ENCODE results near the gene WDR77. TPM values are rescaled to one million over a fixed set of nuclear protein-coding genes. Genes with fewer than 3 reads are reported as not detected.

WDR77 gene
- total RNA-seq, 2 donors from 2014 or later, result 24.9 to 40.6 TPM

DNA sequence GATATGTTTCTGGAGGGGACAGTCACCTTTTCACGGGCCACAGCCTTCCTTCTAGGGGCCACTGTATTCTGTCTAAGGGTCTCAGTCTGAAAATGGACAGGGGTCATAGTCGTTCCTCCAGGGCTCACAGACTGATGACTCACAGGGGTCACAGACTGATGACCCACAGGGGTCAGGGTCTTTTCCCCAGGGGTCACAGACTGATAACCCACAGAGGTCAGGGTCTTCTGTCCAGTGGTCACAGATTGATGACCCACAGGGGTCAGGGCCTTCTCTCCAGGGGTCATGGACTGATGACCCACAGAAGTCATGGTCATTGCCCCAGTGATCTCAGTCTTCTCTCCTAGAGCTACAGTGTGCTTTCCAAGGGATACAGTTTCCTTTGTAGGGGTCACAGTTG lies 34.3 kb downstream of the WDR77 start:
- H3K4me1 ChIP-seq (ENCODE audit: control insufficient read depth in 1 of 2, low read depth in 2 of 2), result no peaks in the 10 kb centered on the region
- no peak overlapping the region for H3K4me3 ChIP-seq
- TF ChIP-seq, protein P1, sequence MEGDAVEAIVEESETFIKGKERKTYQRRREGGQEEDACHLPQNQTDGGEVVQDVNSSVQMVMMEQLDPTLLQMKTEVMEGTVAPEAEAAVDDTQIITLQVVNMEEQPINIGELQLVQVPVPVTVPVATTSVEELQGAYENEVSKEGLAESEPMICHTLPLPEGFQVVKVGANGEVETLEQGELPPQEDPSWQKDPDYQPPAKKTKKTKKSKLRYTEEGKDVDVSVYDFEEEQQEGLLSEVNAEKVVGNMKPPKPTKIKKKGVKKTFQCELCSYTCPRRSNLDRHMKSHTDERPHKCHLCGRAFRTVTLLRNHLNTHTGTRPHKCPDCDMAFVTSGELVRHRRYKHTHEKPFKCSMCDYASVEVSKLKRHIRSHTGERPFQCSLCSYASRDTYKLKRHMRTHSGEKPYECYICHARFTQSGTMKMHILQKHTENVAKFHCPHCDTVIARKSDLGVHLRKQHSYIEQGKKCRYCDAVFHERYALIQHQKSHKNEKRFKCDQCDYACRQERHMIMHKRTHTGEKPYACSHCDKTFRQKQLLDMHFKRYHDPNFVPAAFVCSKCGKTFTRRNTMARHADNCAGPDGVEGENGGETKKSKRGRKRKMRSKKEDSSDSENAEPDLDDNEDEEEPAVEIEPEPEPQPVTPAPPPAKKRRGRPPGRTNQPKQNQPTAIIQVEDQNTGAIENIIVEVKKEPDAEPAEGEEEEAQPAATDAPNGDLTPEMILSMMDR (IDR thresholded peaks at IDR 0.05), result no peak
- no peak overlapping the region for H3K27ac ChIP-seq
- no peaks in the 10 kb centered on the region for H3K36me3 ChIP-seq
- H3K9me3 ChIP-seq, result no peaks in the 10 kb centered on the region
- H3K27me3 ChIP-seq (replicated peaks; ENCODE audit: insufficient read depth), result no peaks in the 10 kb centered on the region
- DNase-seq (ENCODE audit: low spot score), result no peak
- ATAC-seq (ENCODE audit: insufficient number of reproducible peaks, low FRiP score, low read depth), result no peak

DNA sequence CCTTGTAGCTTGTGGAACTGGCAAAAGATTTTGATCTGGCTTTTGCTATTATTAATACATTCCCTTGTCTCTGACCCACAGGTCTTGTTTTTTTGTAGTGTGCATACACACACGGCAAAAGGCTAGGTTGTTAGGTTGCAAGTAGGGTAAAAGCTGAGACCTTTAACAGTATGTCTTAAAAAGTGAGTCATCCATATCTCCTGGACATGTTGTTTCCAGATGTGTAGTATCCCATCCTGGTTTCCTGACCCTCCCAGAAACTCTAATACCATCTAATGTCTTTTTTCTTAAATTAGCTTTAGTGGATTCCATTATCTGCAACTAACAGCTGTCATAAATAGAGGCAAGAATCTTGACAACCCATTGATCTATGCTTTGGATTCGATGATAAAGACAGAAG lies 36.2 kb downstream of the WDR77 start:
- Histone ChIP-seq H3K27me3 (replicated peaks; ENCODE audit: insufficient read depth) (no peaks in the 10 kb centered on the region), H3K36me3 (no peaks in the 10 kb centered on the region), H3K9me3 (no peaks in the 10 kb centered on the region), H3K4me3 (no peak overlapping the region), H3K27ac (no peak overlapping the region), H3K4me1 (ENCODE audit: control insufficient read depth in 1 of 2, low read depth in 2 of 2) (no peaks in the 10 kb centered on the region)
- TF ChIP-seq, protein P1 (IDR thresholded peaks at IDR 0.05), result no peak
- DNase-seq (ENCODE audit: low spot score), result no peak
- ATAC-seq (ENCODE audit: insufficient number of reproducible peaks, low FRiP score, low read depth), result no peak

DNA sequence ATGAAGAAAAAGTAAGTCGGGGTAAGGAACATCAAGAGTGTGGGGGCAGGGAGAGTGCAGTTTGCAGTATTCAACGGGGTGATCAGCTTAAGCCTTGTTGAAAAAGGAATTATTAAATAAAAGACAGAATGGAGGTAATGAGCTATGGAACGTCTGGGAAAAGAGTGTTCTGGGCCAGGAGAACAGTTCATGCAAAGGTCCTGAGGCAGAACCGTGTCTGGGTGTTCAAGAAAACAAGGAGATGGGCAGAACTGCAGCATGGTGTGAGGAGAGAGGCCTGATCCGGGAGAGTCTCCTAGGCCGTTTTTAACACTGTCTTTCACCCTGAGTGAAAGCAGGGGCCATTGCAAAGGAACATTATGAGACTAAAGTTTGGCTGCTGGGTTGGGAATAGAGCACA lies 41.8 kb downstream of the WDR77 start:
- Histone ChIP-seq H3K36me3 (no peaks in the 10 kb centered on the region), H3K27ac (no peak overlapping the region), H3K4me3 (no peak overlapping the region), H3K4me1 (ENCODE audit: control insufficient read depth in 1 of 2, low read depth in 2 of 2) (no peaks in the 10 kb centered on the region), H3K9me3 (no peaks in the 10 kb centered on the region), H3K27me3 (replicated peaks; ENCODE audit: insufficient read depth) (no peaks in the 10 kb centered on the region)
- TF ChIP-seq, protein P1 (IDR thresholded peaks at IDR 0.05), result no peak
- ATAC-seq (ENCODE audit: insufficient number of reproducible peaks, low FRiP score, low read depth), result no peak
- DNase-seq (ENCODE audit: low spot score), result no peak

DNA sequence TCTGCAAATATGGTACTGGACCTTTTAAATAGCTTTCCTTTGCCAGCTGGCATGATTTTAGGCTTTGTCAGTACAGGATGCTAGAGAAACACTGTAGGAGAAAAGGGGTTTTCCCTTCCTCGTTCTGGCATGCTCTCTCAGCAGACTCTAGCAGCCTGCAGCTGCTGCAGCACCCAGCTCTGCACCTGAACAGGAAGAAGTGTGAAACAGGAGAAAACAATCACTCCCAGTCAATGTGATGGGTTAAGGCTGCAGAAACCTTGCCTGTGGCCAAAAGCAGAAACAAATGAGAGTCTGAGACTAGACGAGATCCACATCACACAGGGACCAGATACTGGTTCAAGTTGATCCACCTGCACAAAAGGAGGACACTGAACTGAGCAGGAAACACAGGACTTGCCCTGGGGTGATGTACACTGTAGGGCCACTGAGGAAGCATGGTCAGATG lies 42.7 kb downstream of the WDR77 start:
- Histone ChIP-seq H3K27ac (no peak overlapping the region), H3K9me3 (no peaks in the 10 kb centered on the region), H3K27me3 (replicated peaks; ENCODE audit: insufficient read depth) (no peaks in the 10 kb centered on the region), H3K4me1 (ENCODE audit: control insufficient read depth in 1 of 2, low read depth in 2 of 2) (no peaks in the 10 kb centered on the region), H3K4me3 (no peak overlapping the region), H3K36me3 (no peaks in the 10 kb centered on the region)
- ATAC-seq (ENCODE audit: insufficient number of reproducible peaks, low FRiP score, low read depth) (no peak), DNase-seq (ENCODE audit: low spot score) (no peak)
- TF ChIP-seq, protein P1 (IDR thresholded peaks at IDR 0.05), result no peak

DNA sequence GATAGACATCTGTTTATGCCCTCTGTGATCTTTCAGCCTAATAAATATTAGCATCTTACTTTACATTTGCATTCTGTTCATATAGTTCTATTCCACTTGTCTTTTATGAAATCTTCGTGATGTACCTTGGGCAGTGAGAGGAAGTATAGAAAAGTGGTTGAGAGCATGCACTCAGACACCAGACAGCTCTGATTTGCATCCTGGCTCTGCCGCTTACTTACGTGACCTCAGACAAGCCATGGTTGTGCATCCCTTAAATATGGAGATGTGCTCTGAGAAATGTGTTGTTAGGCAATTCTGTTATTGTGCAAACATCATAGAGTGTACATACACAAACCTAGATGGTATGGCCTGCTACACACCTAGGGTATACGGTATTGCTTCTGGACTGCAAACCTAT lies 44.5 kb downstream of the WDR77 start:
- no peaks in the 10 kb centered on the region for H3K27me3 ChIP-seq (replicated peaks; ENCODE audit: insufficient read depth)

More for the DNA sequence above, 44.5 kb downstream of the WDR77 start:
- no peak overlapping the region for H3K27ac ChIP-seq
- H3K36me3 ChIP-seq, result no peaks in the 10 kb centered on the region
- no peak for DNase-seq (ENCODE audit: low spot score)
- H3K4me3 ChIP-seq, result no peak overlapping the region
- no peaks in the 10 kb centered on the region for H3K9me3 ChIP-seq
- TF ChIP-seq, protein P1 (IDR thresholded peaks at IDR 0.05), result no peak
- H3K4me1 ChIP-seq (ENCODE audit: control insufficient read depth in 1 of 2, low read depth in 2 of 2), result no peaks in the 10 kb centered on the region
- ATAC-seq (ENCODE audit: insufficient number of reproducible peaks, low FRiP score, low read depth), result no peak

Measured in thoracic aorta (tissue), 2 donors.